ENCODE results near the gene MRPL45. TPM values are rescaled to one million over a fixed set of nuclear protein-coding genes. Genes with fewer than 3 reads are reported as not detected.

The MRPL45 gene
- polyA plus RNA-seq, 1 of the 3 experiments (the other 2 are of a cell fraction) = 35.5 TPM

- Histone ChIP-seq H3F3A (replicated peaks; ENCODE audit: insufficient read depth) (no peaks in the 10 kb centered on the region), H3K4me3 (ENCODE audit: low read depth in 2 of 2, low read length in 1 of 2) (no peak overlapping the region), H3K9ac (no peak overlapping the region), H3K4me2 (no peak overlapping the region), H3K27ac (ENCODE audit: low read depth in 2 of 2, low read length in 1 of 2) (no peak overlapping the region), H3K79me2 (ENCODE audit: insufficient read depth) (no peaks in the 10 kb centered on the region), H3K27me3 (ENCODE audit: insufficient read depth) (no peaks in the 10 kb centered on the region), H2AFZ (ENCODE audit: low read depth) (no peak overlapping the region), H3K4me1 (ENCODE audit: control insufficient read depth in 1 of 2, insufficient read depth in 2 of 2, low read depth in 1 of 2, low read length in 1 of 2) (no peaks in the 10 kb centered on the region), H3K9me2 (no peaks in the 10 kb centered on the region), H3K36me3 (replicated peaks in 1 of 2; ENCODE audit: control insufficient read depth in 1 of 2, insufficient read depth in 2 of 2, low read length in 1 of 2) (peaks cover 3 to 12% of the 10 kb centered on the region in 2 experiments), H4K20me1 (ENCODE audit: insufficient read depth) (no peaks in the 10 kb centered on the region), H3K9me3 (no peaks in the 10 kb centered on the region)
- TF ChIP-seq IRF3 (IDR thresholded peaks at IDR 0.05; ENCODE audit: low read depth, low read length) = no peak
- TF ChIP-seq JUND (IDR thresholded peaks at IDR 0.05) = no peak
- no peak for TF ChIP-seq RCOR1 (IDR thresholded peaks at IDR 0.05; ENCODE audit: low read length)
- no peak for TF ChIP-seq PBX3 (IDR thresholded peaks at IDR 0.05)
- CTCF ChIA-PET = interaction anchor here (1.6 kb wide), 1 partner anchor 26 kb away, joined by 4 read pairs; no protein-coding TSS in a partner anchor
- POLR2A ChIA-PET = no interaction called here
- no peak for DNase-seq
- 65% methylated on average over 3 of the region's 3 CpGs for WGBS (ENCODE audit: low lambda C conversion rate)
Measured at GRCh38 chr17:38315497-38315896, 18.5 kb downstream of the MRPL45 start.

- no peaks in the 10 kb centered on the region for H3K79me2 ChIP-seq (ENCODE audit: insufficient read depth)
- H3K9me2 ChIP-seq = no peaks in the 10 kb centered on the region
- H3K4me3 ChIP-seq (ENCODE audit: low read depth in 2 of 2, low read length in 1 of 2) = no peak overlapping the region
- H3K27me3 ChIP-seq (ENCODE audit: insufficient read depth) = no peaks in the 10 kb centered on the region
- peaks cover 7 to 15% of the 10 kb centered on the region in 2 experiments for H3K36me3 ChIP-seq (replicated peaks in 1 of 2; ENCODE audit: control insufficient read depth in 1 of 2, insufficient read depth in 2 of 2, low read length in 1 of 2)
- CTCF ChIA-PET = no interaction called here
- POLR2A ChIA-PET = no interaction called here
- no peaks in the 10 kb centered on the region for H3F3A ChIP-seq (replicated peaks; ENCODE audit: insufficient read depth)
- H4K20me1 ChIP-seq (ENCODE audit: insufficient read depth) = no peaks in the 10 kb centered on the region
- H3K4me2 ChIP-seq = no peak overlapping the region
- no peak overlapping the region for H3K27ac ChIP-seq (ENCODE audit: low read depth in 2 of 2, low read length in 1 of 2)
- no peak for DNase-seq
- TF ChIP-seq PBX3 (IDR thresholded peaks at IDR 0.05) (no peak), GABPA (IDR thresholded peaks at IDR 0.05; ENCODE audit: low read depth) (no peak), RAD21 (IDR thresholded peaks at IDR 0.05; ENCODE audit: low read length) (no peak), MEF2A (IDR thresholded peaks at IDR 0.05; ENCODE audit: borderline replicate concordance, low read depth) (no peak), SIN3A (IDR thresholded peaks at IDR 0.05; ENCODE audit: borderline replicate concordance, low read depth, low read length) (no peak), FOSL2 (IDR thresholded peaks at IDR 0.05; ENCODE audit: borderline replicate concordance, low read depth) (no peak), CHD2 (IDR thresholded peaks at IDR 0.05; ENCODE audit: low read length, partially characterized antibody) (no peak), NFIC (IDR thresholded peaks at IDR 0.05; ENCODE audit: borderline replicate concordance) (no peak), FOXM1 (IDR thresholded peaks at IDR 0.05; ENCODE audit: low read depth) (no peak), NRF1 (IDR thresholded peaks at IDR 0.05; ENCODE audit: low read depth, low read length) (no peak), RCOR1 (IDR thresholded peaks at IDR 0.05; ENCODE audit: low read length) (no peak), FOXJ3 (CRISPR knock-in tag; IDR thresholded peaks at IDR 0.05) (no peak), YY1 (IDR thresholded peaks at IDR 0.05; ENCODE audit: low read depth) (no peak), TAF1 (IDR thresholded peaks at IDR 0.05; ENCODE audit: borderline replicate concordance, low read depth, low read length) (no peak), JUND (IDR thresholded peaks at IDR 0.05) (no peak)
- no peaks in the 10 kb centered on the region for H3K9me3 ChIP-seq
- no peak overlapping the region for H2AFZ ChIP-seq (ENCODE audit: low read depth)
- 93% methylated on average over 3 of the region's 3 CpGs for WGBS (ENCODE audit: low lambda C conversion rate)
- H3K9ac ChIP-seq = no peak overlapping the region
- no peaks in the 10 kb centered on the region for H3K4me1 ChIP-seq (ENCODE audit: control insufficient read depth in 1 of 2, insufficient read depth in 2 of 2, low read depth in 1 of 2, low read length in 1 of 2)
Measured at GRCh38 chr17:38317081-38317480, 20.1 kb downstream of the MRPL45 start.

Measured in SK-N-SH (cell line).